Measurements from ENCODE around the gene SLC22A17. TPM values are rescaled to one million over a fixed set of nuclear protein-coding genes. Genes with fewer than 3 reads are reported as not detected.

Gene SLC22A17
- total RNA-seq, 4 donors from 2014 or later = 0.88 to 9.2 (median 3.3) TPM

DNA sequence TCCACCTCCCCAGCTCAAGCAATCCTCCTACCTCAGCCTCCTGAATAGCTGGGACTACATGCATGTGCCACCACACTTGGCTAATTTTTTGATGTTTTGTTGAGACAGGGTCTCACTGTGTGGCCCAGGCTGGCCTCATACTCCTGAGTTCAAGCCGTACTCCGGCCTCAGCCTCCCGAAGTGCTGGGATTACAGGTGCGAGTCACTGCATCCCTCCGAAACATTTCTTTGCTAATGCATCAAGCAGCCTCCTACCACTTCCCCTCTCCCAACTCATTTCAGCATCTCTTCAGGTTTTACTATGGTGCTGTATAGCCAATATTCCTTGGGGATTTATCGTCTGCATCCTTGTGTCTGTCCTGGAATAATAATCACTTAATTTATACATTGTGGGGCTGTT, 2.3 kb upstream of the SLC22A17 start:
- H3K36me3 ChIP-seq = peaks cover 5 to 41% (median 16%) of the 10 kb centered on the region in 3 donors
- H3K27me3 ChIP-seq = peaks cover 0 to 46% (median 0%) of the 10 kb centered on the region in 4 donors
- no peaks in the 10 kb centered on the region for H3K9me3 ChIP-seq
- peaks cover 9 to 23% (median 15%) of the 10 kb centered on the region in 3 donors for H3K4me1 ChIP-seq
- TF ChIP-seq POLR2A (IDR thresholded peaks at IDR 0.05) (no peak), CTCF (IDR thresholded peaks at IDR 0.05) (no peak)
- H3K4me3 ChIP-seq = no peak overlapping the region
- intact Hi-C loops (cut with DNase I) = no loop called here
- DNase-seq = no peak
- WGBS, 2 donors = 72 to 79% methylated on average over 6 of the region's 6 CpGs
- no peak overlapping the region for H3K27ac ChIP-seq

DNA sequence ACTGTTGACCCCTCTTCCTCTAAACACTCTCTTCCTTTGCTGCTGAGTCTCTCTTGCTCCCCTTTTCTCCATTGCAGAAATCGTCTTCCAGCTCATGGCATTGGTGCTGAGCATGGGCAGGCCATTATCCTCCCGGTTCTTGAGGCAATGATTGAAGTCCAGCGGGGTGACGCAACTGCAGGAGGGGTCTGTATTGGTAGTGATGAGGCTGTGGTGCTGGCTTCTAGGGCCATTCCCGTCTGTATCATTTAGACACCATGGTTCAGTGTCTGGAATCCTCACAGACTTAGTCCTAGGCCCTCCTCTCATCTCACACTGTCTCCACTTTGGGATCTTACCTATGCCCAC, 720 bp upstream of the SLC22A17 start:
- H3K9me3 ChIP-seq = no peaks in the 10 kb centered on the region

DNA sequence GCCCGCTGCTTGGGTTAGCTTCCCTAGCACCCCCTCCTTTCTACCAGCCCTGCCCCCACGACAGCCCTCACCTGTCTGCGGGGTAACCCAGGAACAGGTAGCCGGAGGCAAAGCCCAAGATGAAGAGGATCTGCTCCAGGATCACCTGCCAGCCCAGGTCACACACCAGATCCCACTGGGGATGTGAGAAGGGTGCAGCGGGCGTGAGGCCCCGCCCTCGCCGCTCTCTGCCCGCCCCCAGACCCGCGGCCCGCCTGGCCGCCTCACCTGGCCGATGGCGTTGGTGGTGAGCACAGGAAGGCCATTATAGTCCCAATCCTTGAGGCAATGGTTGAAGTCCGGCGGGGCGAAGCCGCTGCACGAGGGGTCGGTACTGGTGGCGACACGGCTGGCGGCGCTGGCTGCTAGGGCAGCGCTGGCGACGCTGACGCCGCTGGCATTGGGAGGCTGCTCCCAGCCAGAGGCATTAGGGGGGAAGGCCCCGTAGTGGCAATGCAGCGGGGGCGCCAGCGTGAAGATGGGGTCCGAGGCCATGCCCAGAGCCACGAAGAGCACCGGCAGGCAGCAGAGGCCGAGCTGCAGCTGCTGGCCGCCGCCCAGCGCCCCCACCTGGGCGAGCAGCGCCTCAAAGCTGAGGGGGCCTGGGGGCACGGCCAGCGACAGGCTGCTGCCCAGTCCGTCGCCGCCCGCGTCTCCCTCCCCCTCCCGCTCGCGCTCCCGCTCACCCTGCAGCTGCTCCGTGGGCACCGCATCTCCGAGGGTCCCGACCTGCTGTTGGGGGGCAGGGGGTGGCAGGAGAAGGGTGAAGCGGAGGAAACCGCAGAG, 794 bp downstream of the SLC22A17 start:
- peaks cover 0 to 36% (median 0%) of the 10 kb centered on the region in 4 donors for H3K27me3 ChIP-seq
- peaks cover 9 to 21% (median 15%) of the 10 kb centered on the region in 3 donors for H3K4me1 ChIP-seq
- intact Hi-C loops (cut with DNase I) = no loop called here
- H3K27ac ChIP-seq = peak overlapping the region in 3 of 4 donors; percentile 39 to 70 (median 56)
- WGBS, 2 donors = 42 to 44% methylated on average over 4 to 6 of the region's 61 CpGs
- DNase-seq = no peak
- peak overlapping the region; percentile 35 to 73 (median 60) for H3K4me3 ChIP-seq
- peaks cover 0 to 10% (median 0%) of the 10 kb centered on the region in 3 donors for H3K36me3 ChIP-seq
- H3K9me3 ChIP-seq = no peaks in the 10 kb centered on the region
- TF ChIP-seq POLR2A (IDR thresholded peaks at IDR 0.05) (no peak), CTCF (IDR thresholded peaks at IDR 0.05) (no peak)

More for the DNA sequence above, 720 bp upstream of the SLC22A17 start:
- Histone ChIP-seq H3K36me3 (peaks cover 0 to 25% (median 7%) of the 10 kb centered on the region in 3 donors), H3K27me3 (peaks cover 0 to 36% (median 0%) of the 10 kb centered on the region in 4 donors), H3K4me3 (no peak overlapping the region), H3K27ac (peak overlapping the region in 1 of 4 donors; percentile 9), H3K4me1 (peaks cover 9 to 21% (median 15%) of the 10 kb centered on the region in 3 donors)
- TF ChIP-seq CTCF (IDR thresholded peaks at IDR 0.05) (no peak), POLR2A (IDR thresholded peaks at IDR 0.05) (no peak)
- WGBS, 2 donors = 65 to 66% methylated on average over 5 of the region's 5 CpGs
- intact Hi-C loops (cut with DNase I) = no loop called here
- no peak for DNase-seq

GRCh38 chr14:23349156-23349845, 3.4 kb downstream of the SLC22A17 start:
- intact Hi-C loops (cut with DNase I) = no loop called here
- TF ChIP-seq CTCF (IDR thresholded peaks at IDR 0.05) = no peak
- Histone ChIP-seq H3K9me3 (no peaks in the 10 kb centered on the region), H3K4me3 (no peak overlapping the region), H3K27me3 (peaks cover 0 to 36% (median 0%) of the 10 kb centered on the region in 4 donors), H3K4me1 (peaks cover 9 to 21% (median 15%) of the 10 kb centered on the region in 3 donors), H3K27ac (no peak overlapping the region), H3K36me3 (no peaks in the 10 kb centered on the region)
- no peak for DNase-seq
- 96% methylated on average over 5 of the region's 8 CpGs for WGBS, 2 donors

- TF ChIP-seq CTCF (IDR thresholded peaks at IDR 0.05) = no peak
- no peak for TF ChIP-seq POLR2A (IDR thresholded peaks at IDR 0.05)
- intact Hi-C loops (cut with DNase I) = no loop called here
- H3K4me1 ChIP-seq = peaks cover 9 to 19% (median 15%) of the 10 kb centered on the region in 3 donors
- H3K9me3 ChIP-seq = no peaks in the 10 kb centered on the region
- H3K36me3 ChIP-seq = no peaks in the 10 kb centered on the region
- no peak for DNase-seq
- H3K27ac ChIP-seq = no peak overlapping the region
- peaks cover 0 to 28% (median 0%) of the 10 kb centered on the region in 4 donors for H3K27me3 ChIP-seq
- H3K4me3 ChIP-seq = no peak overlapping the region
- WGBS, 2 donors = 72 to 89% methylated on average over 6 of the region's 6 CpGs
Observed at GRCh38 chr14:23348297-23348655, 4.4 kb downstream of the SLC22A17 start.
